ENCODE data around the gene METRN.

Gene METRN

DNA sequence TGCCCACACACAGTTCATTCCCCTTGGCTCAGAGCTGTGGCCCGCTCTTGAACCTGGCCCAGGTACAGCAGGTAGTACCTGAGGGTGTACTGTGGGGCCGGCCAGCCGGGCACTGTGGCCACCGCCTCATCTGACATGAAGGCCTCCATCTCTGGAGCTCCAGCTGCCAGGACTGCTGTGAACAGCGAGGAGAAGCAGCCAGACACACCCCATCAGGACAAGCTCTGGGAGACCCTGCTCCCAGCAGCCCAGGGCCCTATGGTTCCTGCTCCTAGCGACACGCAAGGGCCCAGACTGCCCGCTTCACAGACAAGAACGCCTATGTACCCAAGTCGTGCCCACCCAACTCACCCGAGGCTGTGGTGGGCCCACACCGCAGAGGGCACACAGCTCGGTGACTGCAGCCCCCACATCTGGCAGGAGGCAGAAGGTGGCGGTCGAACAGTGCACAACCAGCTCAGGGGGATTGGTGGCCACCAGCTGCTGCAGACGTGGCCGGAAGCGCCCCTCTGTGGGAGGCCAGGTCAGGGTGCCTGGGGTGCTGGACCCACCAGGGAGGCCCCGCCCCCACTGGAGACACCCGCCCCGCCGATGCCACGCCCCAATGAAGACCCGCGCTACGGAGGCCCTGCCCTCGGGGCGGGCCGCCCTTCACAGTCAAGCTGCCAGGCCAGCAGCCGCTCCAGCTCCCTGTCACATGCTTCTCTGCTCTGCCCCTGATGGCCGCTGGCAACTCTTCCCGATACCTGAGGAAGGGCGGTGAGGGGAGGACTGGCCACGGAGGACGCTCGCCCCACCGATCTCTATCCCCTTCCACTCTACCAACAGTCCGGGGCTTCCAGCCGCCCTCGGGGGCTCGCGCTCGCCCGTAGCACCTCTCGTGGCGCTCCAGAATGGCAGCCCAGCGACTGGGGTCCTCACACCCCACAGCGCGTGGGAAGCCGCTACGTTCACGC, 35.8 kb upstream of the METRN start:
- TF ChIP-seq, protein P1, sequence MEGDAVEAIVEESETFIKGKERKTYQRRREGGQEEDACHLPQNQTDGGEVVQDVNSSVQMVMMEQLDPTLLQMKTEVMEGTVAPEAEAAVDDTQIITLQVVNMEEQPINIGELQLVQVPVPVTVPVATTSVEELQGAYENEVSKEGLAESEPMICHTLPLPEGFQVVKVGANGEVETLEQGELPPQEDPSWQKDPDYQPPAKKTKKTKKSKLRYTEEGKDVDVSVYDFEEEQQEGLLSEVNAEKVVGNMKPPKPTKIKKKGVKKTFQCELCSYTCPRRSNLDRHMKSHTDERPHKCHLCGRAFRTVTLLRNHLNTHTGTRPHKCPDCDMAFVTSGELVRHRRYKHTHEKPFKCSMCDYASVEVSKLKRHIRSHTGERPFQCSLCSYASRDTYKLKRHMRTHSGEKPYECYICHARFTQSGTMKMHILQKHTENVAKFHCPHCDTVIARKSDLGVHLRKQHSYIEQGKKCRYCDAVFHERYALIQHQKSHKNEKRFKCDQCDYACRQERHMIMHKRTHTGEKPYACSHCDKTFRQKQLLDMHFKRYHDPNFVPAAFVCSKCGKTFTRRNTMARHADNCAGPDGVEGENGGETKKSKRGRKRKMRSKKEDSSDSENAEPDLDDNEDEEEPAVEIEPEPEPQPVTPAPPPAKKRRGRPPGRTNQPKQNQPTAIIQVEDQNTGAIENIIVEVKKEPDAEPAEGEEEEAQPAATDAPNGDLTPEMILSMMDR (IDR thresholded peaks at IDR 0.05; ENCODE audit: control insufficient read depth, insufficient read depth, low read depth, low read length, missing control alignments) = no peak
- DNase-seq (ENCODE audit: low read depth) = no peak
- peak overlapping the region; percentile 49 for H3K4me3 ChIP-seq (ENCODE audit: control insufficient read depth, low read depth, low read length)

DNA sequence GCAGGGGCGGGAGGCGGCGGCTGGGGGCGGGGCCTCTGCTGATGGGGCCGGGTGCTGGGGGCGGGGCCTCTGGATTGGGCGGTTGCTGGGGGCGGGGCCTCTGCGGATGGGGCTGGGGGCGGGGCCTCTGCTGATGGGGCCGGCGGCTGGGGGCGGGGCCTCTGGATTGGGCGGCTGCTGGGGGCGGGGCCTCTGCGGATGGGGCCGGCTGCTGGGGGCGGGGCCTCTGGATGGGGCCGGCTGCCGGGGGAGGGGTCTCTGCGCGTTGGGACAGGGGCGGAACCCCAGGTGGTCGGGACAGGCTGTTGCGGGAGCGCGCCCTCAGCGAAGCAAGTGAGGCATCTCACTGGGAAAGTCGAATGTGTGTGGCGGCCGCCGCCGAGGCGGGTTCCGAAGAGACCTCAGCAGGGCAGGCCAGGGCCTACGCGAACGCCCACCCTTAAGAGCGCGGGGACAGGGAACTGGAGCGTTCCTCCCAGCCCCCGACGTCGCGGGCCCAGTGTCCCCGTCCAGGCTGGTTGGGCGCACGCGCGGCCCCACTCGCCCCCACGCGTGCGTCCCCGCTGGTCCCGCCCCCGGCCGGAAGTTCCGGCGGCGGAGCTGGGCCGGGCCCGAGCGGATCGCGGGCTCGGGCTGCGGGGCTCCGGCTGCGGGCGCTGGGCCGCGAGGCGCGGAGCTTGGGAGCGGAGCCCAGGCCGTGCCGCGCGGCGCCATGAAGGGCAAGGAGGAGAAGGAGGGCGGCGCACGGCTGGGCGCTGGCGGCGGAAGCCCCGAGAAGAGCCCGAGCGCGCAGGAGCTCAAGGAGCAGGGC, 34.9 kb upstream of the METRN start, which contains the start of gene STUB1:
Gene STUB1, plus strand, starts transcription at position 597 of the 811 bp plus-strand sequence. Its CDS starts 116 bp downstream, at position 713.
- TF ChIP-seq, protein P1 (IDR thresholded peaks at IDR 0.05; ENCODE audit: control insufficient read depth, insufficient read depth, low read depth, low read length, missing control alignments) = no peak
- H3K4me3 ChIP-seq (ENCODE audit: control insufficient read depth, low read depth, low read length) = peak within 1 kb of the TSS; percentile 77
- DNase-seq (ENCODE audit: low read depth) = no peak

GRCh38 chr16:680625-680945, 34.3 kb upstream of the METRN start:
- no peak for DNase-seq (ENCODE audit: low read depth)
- TF ChIP-seq, protein P1 (IDR thresholded peaks at IDR 0.05; ENCODE audit: control insufficient read depth, insufficient read depth, low read depth, low read length, missing control alignments) = no peak
- H3K4me3 ChIP-seq (ENCODE audit: control insufficient read depth, low read depth, low read length) = peak overlapping the region; percentile 77

DNA sequence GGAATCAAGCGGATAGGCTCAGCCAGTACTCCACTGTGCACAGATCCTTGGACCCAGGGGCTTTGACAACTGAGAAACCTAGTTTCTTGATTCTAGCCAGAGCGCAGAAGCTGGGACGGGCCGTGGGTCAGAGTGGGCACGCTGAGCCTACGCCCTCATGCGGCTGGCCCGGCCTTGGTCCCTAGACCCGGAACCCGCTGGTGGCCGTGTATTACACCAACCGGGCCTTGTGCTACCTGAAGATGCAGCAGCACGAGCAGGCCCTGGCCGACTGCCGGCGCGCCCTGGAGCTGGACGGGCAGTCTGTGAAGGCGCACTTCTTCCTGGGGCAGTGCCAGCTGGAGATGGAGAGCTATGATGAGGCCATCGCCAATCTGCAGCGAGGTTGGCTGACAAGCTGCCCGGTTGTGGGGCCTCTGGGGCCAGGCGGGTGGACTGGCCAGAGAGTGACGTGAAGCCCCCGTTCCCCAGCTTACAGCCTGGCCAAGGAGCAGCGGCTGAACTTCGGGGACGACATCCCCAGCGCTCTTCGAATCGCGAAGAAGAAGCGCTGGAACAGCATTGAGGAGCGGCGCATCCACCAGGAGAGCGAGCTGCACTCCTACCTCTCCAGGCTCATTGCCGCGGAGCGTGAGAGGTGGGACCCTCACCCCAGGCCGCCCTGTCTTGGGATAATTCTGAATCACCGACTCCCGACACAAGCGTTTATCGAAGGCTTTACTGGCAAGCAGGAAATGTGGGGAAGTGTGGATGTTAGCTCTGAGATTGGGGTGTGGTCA, 33.8 kb upstream of the METRN start:
- no peak for DNase-seq (ENCODE audit: low read depth)
- TF ChIP-seq, protein P1 (IDR thresholded peaks at IDR 0.05; ENCODE audit: control insufficient read depth, insufficient read depth, low read depth, low read length, missing control alignments) = no peak

GRCh38 chr16:681746-682427, 33.0 kb upstream of the METRN start:
- H3K4me3 ChIP-seq (ENCODE audit: control insufficient read depth, low read depth, low read length) = peak overlapping the region; percentile 77
- TF ChIP-seq, protein P1 (IDR thresholded peaks at IDR 0.05; ENCODE audit: control insufficient read depth, insufficient read depth, low read depth, low read length, missing control alignments) = no peak
- DNase-seq (ENCODE audit: low read depth) = no peak

More for the DNA sequence above, 33.8 kb upstream of the METRN start:
- H3K4me3 ChIP-seq (ENCODE audit: control insufficient read depth, low read depth, low read length) = peak overlapping the region; percentile 77

All from AG09309 (cell line).